Renal pelvis (tissue), 12 donors: ENCODE data around the gene MEOX1. TPM values are rescaled to one million over a fixed set of nuclear protein-coding genes. Genes with fewer than 3 reads are reported as not detected.
A peak's percentile ranks its signal among the peaks of the same experiment; 100 is the strongest.

Experiments
- DNase-seq: peaks from one replicate; pipeline ENCODE4 v3.0.0-alpha.2; 2013
- long read RNA-seq, 16 experiments: transcript quantifications; one replicate each; lab custom pipeline, GENCODE V29; 2026
- polyA plus RNA-seq, 3 donors: library from polyadenylated mRNA; unstranded; fragments of 120-200 nt; gene quantifications; one replicate each; pipeline ENCODE4 v1.2.1, GENCODE V29; 2013; ENCODE audit not compliant: insufficient read length in 3 of 3

Gene MEOX1
- polyA plus RNA-seq: 10 to 100 TPM in 2 of 3 donors, 1 to 10 TPM in 1; 5.8 to 16.1 (median 15.8) TPM
- long read RNA-seq, donor 1, partial matches to known transcripts: 0 of 6 reads
- long read RNA-seq, donor 1, other reads (novel, unspliced or antisense): 0 of 6 reads
- long read RNA-seq, donor 2, transcript MEOX1-201 (3 exons, 2,707 nt): major isoform, 8 of 11 reads
- long read RNA-seq, donor 2, partial matches to known transcripts: 0 of 11 reads
- long read RNA-seq, donor 2, other reads (novel, unspliced or antisense): 0 of 11 reads
- long read RNA-seq, donor 3, transcript MEOX1-201 (3 exons, 2,707 nt): major isoform, 6 of 6 reads
- long read RNA-seq, donor 3, partial matches to known transcripts: 0 of 6 reads
- long read RNA-seq, donor 3, other reads (novel, unspliced or antisense): 0 of 6 reads
- long read RNA-seq, donor 4, partial matches to known transcripts: 0 of 1 reads
- long read RNA-seq, donor 4, other reads (novel, unspliced or antisense): 0 of 1 reads
- long read RNA-seq, donor 5, partial matches to known transcripts: 0 of 2 reads
- long read RNA-seq, donor 5, other reads (novel, unspliced or antisense): 0 of 2 reads
- long read RNA-seq, donor 6, partial matches to known transcripts: 0 of 4 reads
- long read RNA-seq, donor 6, other reads (novel, unspliced or antisense): 0 of 4 reads
- long read RNA-seq, donor 7, partial matches to known transcripts: 13 of 17 reads
- long read RNA-seq, donor 7, other reads (novel, unspliced or antisense): 0 of 17 reads
- long read RNA-seq, donor 8, partial matches to known transcripts: 0 of 4 reads
- long read RNA-seq, donor 8, other reads (novel, unspliced or antisense): 0 of 4 reads
- long read RNA-seq, donor 9, transcript MEOX1-201 (3 exons, 2,707 nt): major isoform, 10 of 12 reads
- long read RNA-seq, donor 9, partial matches to known transcripts: 0 of 12 reads
- long read RNA-seq, donor 9, other reads (novel, unspliced or antisense): 0 of 12 reads
- long read RNA-seq, donor 10, transcript MEOX1-201 (3 exons, 2,707 nt): major isoform, 7 of 17 reads
- long read RNA-seq, donor 10, partial matches to known transcripts: 8 of 17 reads
- long read RNA-seq, donor 10, other reads (novel, unspliced or antisense): 0 of 17 reads
- long read RNA-seq, donor 11, partial matches to known transcripts: 6 of 10 reads
- long read RNA-seq, donor 11, other reads (novel, unspliced or antisense): 0 of 10 reads
- long read RNA-seq, donor 12, transcript MEOX1-201 (3 exons, 2,707 nt): major isoform, 20 of 24 reads
- long read RNA-seq, donor 12, partial matches to known transcripts: 0 of 24 reads
- long read RNA-seq, donor 12, other reads (novel, unspliced or antisense): 0 of 24 reads
- long read RNA-seq, donor 13: 0 reads
- long read RNA-seq, donor 14: 0 reads
- long read RNA-seq, donor 15: 0 reads
- long read RNA-seq, donor 16, transcript MEOX1-201 (3 exons, 2,707 nt): major isoform, 7 of 11 reads
- long read RNA-seq, donor 16, partial matches to known transcripts: 0 of 11 reads
- long read RNA-seq, donor 16, other reads (novel, unspliced or antisense): 0 of 11 reads

- peak; percentile 87 for DNase-seq
Observed at GRCh38 chr17:43661699-43662412, at the start of gene MEOX1. TSS of gene MEOX1 (minus strand) at chr17:43661922. CDS start at chr17:43661534, 388 bp downstream.

- DNase-seq: no peak
Observed at GRCh38 chr17:43710101-43710500, 48.4 kb upstream of the MEOX1 start.

GRCh38 chr17:43709210-43709609 lies 47.5 kb upstream of the MEOX1 start:
- no peak for DNase-seq

- no peak for DNase-seq
Observed at GRCh38 chr17:43707184-43707583, 45.5 kb upstream of the MEOX1 start.

GRCh38 chr17:43706235-43706634 lies 44.5 kb upstream of the MEOX1 start:
- no peak for DNase-seq

- no peak for DNase-seq
Observed at GRCh38 chr17:43703630-43704029, 41.9 kb upstream of the MEOX1 start.

- no peak for DNase-seq
Observed at GRCh38 chr17:43702637-43703036, 40.9 kb upstream of the MEOX1 start.

GRCh38 chr17:43701318-43701743 lies 39.6 kb upstream of the MEOX1 start:
- DNase-seq: no peak

GRCh38 chr17:43699438-43699756 lies 37.7 kb upstream of the MEOX1 start:
- no peak for DNase-seq

- no peak for DNase-seq
Observed at GRCh38 chr17:43698678-43699437, 37.1 kb upstream of the MEOX1 start.

- no peak for DNase-seq
Observed at GRCh38 chr17:43697937-43698336, 36.2 kb upstream of the MEOX1 start.

- DNase-seq: no peak
Observed at GRCh38 chr17:43696891-43697290, 35.2 kb upstream of the MEOX1 start.

- no peak for DNase-seq
Observed at GRCh38 chr17:43695970-43696865, 34.5 kb upstream of the MEOX1 start.

GRCh38 chr17:43694081-43694870 lies 32.6 kb upstream of the MEOX1 start:
- DNase-seq: peak; percentile 86

GRCh38 chr17:43691317-43691693 lies 29.6 kb upstream of the MEOX1 start:
- DNase-seq: no peak

- no peak for DNase-seq
Observed at GRCh38 chr17:43690624-43691316, 29.0 kb upstream of the MEOX1 start.

- no peak for DNase-seq
Observed at GRCh38 chr17:43689814-43690213, 28.1 kb upstream of the MEOX1 start.

- DNase-seq: no peak
Observed at GRCh38 chr17:43689131-43689530, 27.4 kb upstream of the MEOX1 start.
